GM23338 (cell line): ENCODE data around the gene NADK. TPM values are rescaled to one million over a fixed set of nuclear protein-coding genes. Genes with fewer than 3 reads are reported as not detected.

Source experiments
- ATAC-seq: fragments of 200-7000 bp; cut with Tn5 transposase; 3 replicates; pipeline ENCODE4 v1.9.1; 2020
- DNase-seq: peaks from one replicate; pipeline ENCODE4 v3.0.0-alpha.2; 2015; ENCODE audit warnings: low spot score
- H2AFZ ChIP-seq: fragments of 200-600 bp; sonication (generic); 2 replicates; pipeline ENCODE4 v1.8.0; 2016; ENCODE audit warnings: antibody characterized with exemption, mild to moderate bottlenecking, moderate library complexity
- H3F3A ChIP-seq: fragments of 200-600 bp; sonication (generic); replicated peaks from 2 replicates; pipeline ENCODE4 v1.8.0; 2017; ENCODE audit warnings: antibody characterized with exemption, mixed run types, low read depth
- H3K27ac ChIP-seq: fragments of 200-600 bp; sonication (generic); 2 replicates; pipeline ENCODE4 v1.6.1; 2016; ENCODE audit warnings: low read depth
- H3K27me3 ChIP-seq: fragments of 200-600 bp; sonication (generic); 2 replicates; pipeline ENCODE4 v1.8.0; 2016; ENCODE audit warnings: mild to moderate bottlenecking, mixed run types, moderate library complexity; ENCODE audit not compliant: insufficient read depth
- H3K36me3 ChIP-seq: fragments of 200-600 bp; sonication (generic); 2 replicates; pipeline ENCODE4 v1.8.0; 2016; ENCODE audit warnings: mild to moderate bottlenecking; ENCODE audit not compliant: insufficient read depth
- H3K4me1 ChIP-seq: fragments of 200-600 bp; sonication (generic); 2 replicates; pipeline ENCODE4 v1.8.0; 2016; ENCODE audit warnings: mild to moderate bottlenecking, moderate library complexity; ENCODE audit not compliant: insufficient read depth
- H3K4me2 ChIP-seq: fragments of 200-600 bp; sonication (generic); 2 replicates; pipeline ENCODE4 v1.7.1; 2017; ENCODE audit warnings: mixed run types
- H3K4me3 ChIP-seq: fragments of 200-600 bp; sonication (generic); 2 replicates; pipeline ENCODE4 v1.6.1; 2016; ENCODE audit warnings: mixed run types
- H3K79me2 ChIP-seq: fragments of 200-600 bp; sonication (generic); replicated peaks from 2 replicates; pipeline ENCODE4 v1.8.0; 2017; ENCODE audit warnings: mild to moderate bottlenecking; ENCODE audit not compliant: insufficient read depth
- H3K9me2 ChIP-seq: fragments of 200-600 bp; sonication (generic); 2 replicates; pipeline ENCODE4 v1.8.0; 2017; ENCODE audit not compliant: insufficient read depth
- H4K20me1 ChIP-seq: fragments of 200-600 bp; sonication (generic); replicated peaks from 2 replicates; pipeline ENCODE4 v1.8.0; 2017; ENCODE audit warnings: mild to moderate bottlenecking; ENCODE audit not compliant: insufficient read depth
- H3K27ac Mint-ChIP-seq: 2 replicates; pipeline ENCODE4 v1.8.0; 2020; ENCODE audit warnings: inconsistent platforms, mild to moderate bottlenecking, moderate library complexity, mixed read lengths
- H3K27me3 Mint-ChIP-seq: 3 replicates; pipeline ENCODE4 v1.8.0; 2022; ENCODE audit warnings: low read depth, mild to moderate bottlenecking, moderate library complexity, mixed read lengths, inconsistent platforms; ENCODE audit not compliant: insufficient read depth, poor library complexity
- H3K36me3 Mint-ChIP-seq: 3 replicates; pipeline ENCODE4 v1.8.0; 2021; ENCODE audit warnings: low read depth, mild to moderate bottlenecking, inconsistent platforms, moderate library complexity, mixed read lengths
- H3K4me1 Mint-ChIP-seq: 3 replicates; pipeline ENCODE4 v1.8.0; 2020; ENCODE audit warnings: mild to moderate bottlenecking, inconsistent platforms, mixed read lengths
- H3K4me3 Mint-ChIP-seq: 3 replicates; pipeline ENCODE4 v1.8.0; 2021; ENCODE audit warnings: moderate library complexity, mild to moderate bottlenecking, inconsistent platforms, mixed read lengths
- H3K9me3 Mint-ChIP-seq: 3 replicates; pipeline ENCODE4 v1.8.0; 2020; ENCODE audit warnings: moderate library complexity, mild to moderate bottlenecking, inconsistent platforms, mixed read lengths
- CREB1 ChIP-seq: fragments of 250-450 bp; sonication (Bioruptor Pico); IDR thresholded peaks from 2 replicates; pipeline ENCODE4 v1.5.0; 2020; ENCODE audit warnings: low read depth, mild to moderate bottlenecking, moderate library complexity
- CTCF ChIP-seq, 2 experiments: fragments of 200-600 bp in 1 of 2; sonication (generic) in 1 of 2; conservative IDR thresholded peaks; 2 replicates each; pipeline versions ENCODE4 v1.5.1 to v1.6.1; 2016 to 2017; ENCODE audit warnings: antibody characterized with exemption in 2 of 2, low read depth in 2 of 2, mild to moderate bottlenecking in 2 of 2, moderate library complexity in 1 of 2
- ETS1 ChIP-seq: IDR thresholded peaks from 2 replicates; pipeline ENCODE4 v1.6.1; 2016; ENCODE audit warnings: antibody characterized with exemption
- EZH2 ChIP-seq: fragments of 200-600 bp; sonication (generic); IDR thresholded peaks from one replicate; pipeline ENCODE4 v1.8.0; 2017; ENCODE audit warnings: antibody characterized with exemption, mild to moderate bottlenecking, low read depth; ENCODE audit not compliant: unreplicated experiment
- EZH2phosphoT487 ChIP-seq: fragments of 200-600 bp; sonication (generic); IDR thresholded peaks from one replicate; pipeline ENCODE4 v1.8.1; 2018; ENCODE audit warnings: antibody characterized with exemption; ENCODE audit not compliant: unreplicated experiment
- JUNB ChIP-seq: IDR thresholded peaks from one replicate; pipeline ENCODE4 v1.6.1; 2016; ENCODE audit warnings: antibody characterized with exemption; ENCODE audit not compliant: unreplicated experiment
- NANOG ChIP-seq: IDR thresholded peaks from 2 replicates; pipeline ENCODE4 v1.6.1; 2016; ENCODE audit warnings: antibody characterized with exemption, borderline replicate concordance
- POLR2AphosphoS5 ChIP-seq: IDR thresholded peaks from 2 replicates; pipeline ENCODE4 v1.6.1; 2016; ENCODE audit warnings: antibody characterized with exemption, low read depth
- REST ChIP-seq: IDR thresholded peaks from one replicate; pipeline ENCODE4 v1.6.1; 2018; ENCODE audit warnings: antibody characterized with exemption; ENCODE audit not compliant: unreplicated experiment
- STAT1 ChIP-seq: IDR thresholded peaks from one replicate; pipeline ENCODE4 v1.6.1; 2016; ENCODE audit warnings: antibody characterized with exemption; ENCODE audit not compliant: unreplicated experiment
- ZNF114 ChIP-seq: fragments of 250-450 bp; sonication (Bioruptor Pico); IDR thresholded peaks from 2 replicates; pipeline ENCODE4 v1.5.0; 2020; ENCODE audit warnings: mild to moderate bottlenecking, moderate library complexity
- ZNF331 ChIP-seq: fragments of 250-450 bp; sonication (Bioruptor Pico); IDR thresholded peaks from 2 replicates; pipeline ENCODE4 v1.5.0; 2020; ENCODE audit warnings: low read depth, mild to moderate bottlenecking, moderate library complexity
- ZNF462 ChIP-seq: fragments of 250-450 bp; sonication (Bioruptor Pico); IDR thresholded peaks from 2 replicates; pipeline ENCODE4 v1.5.0; 2020; ENCODE audit warnings: mild to moderate bottlenecking, moderate library complexity
- polyA plus RNA-seq: library from polyadenylated mRNA; unstranded; fragments of >200 nt; fragmentation: Nextera tagmentation; extraction: Ambion mirVana; gene quantifications from 2 replicates; pipeline ENCODE4 v1.2.1, GENCODE V29; 2016
- total RNA-seq: library from RNA; depleted of rRNA; stranded (reverse); fragments of >200 nt; shearing (Covaris generic); gene quantifications from 2 replicates; pipeline ENCODE4 v1.2.3, GENCODE V29; 2014

NADK gene
- total and polyA plus RNA-seq, 2 experiments from 2014 or later = 45.3 to 73.2 TPM

- ATAC-seq (no peak), DNase-seq (no peak)
- Histone ChIP-seq H3K4me1 (no peaks in the 10 kb centered on the region), H3K27ac (peak overlapping the region; percentile 39; the same call in 1 of the 2 replicates), H3F3A (peaks cover 21% of the 10 kb centered on the region), H4K20me1 (peaks cover 15% of the 10 kb centered on the region), H3K79me2 (peaks cover 23% of the 10 kb centered on the region), H3K4me2 (no peak overlapping the region), H3K36me3 (peaks cover 38% of the 10 kb centered on the region), H3K9me2 (no peaks in the 10 kb centered on the region), H2AFZ (no peak overlapping the region), H3K27me3 (no peaks in the 10 kb centered on the region), H3K4me3 (no peak overlapping the region)
- peaks cover 56% of the 10 kb centered on the region for H3K36me3 Mint-ChIP-seq
- H3K27ac Mint-ChIP-seq = no peak overlapping the region; the same call in 1 of the 2 replicates
- H3K4me1 Mint-ChIP-seq = no peaks in the 10 kb centered on the region
- H3K4me3 Mint-ChIP-seq = no peak overlapping the region
- TF ChIP-seq CREB1 (CRISPR knock-in tag) (no peak), NANOG (no peak), EZH2phosphoT487 (no peak), ZNF114 (CRISPR knock-in tag) (no peak), EZH2 (no peak), CTCF (conservative IDR thresholded peaks at IDR 0.05; ENCODE audit: low read depth in 2 of 2) (no peak), STAT1 (no peak), POLR2AphosphoS5 (no peak), ETS1 (no peak), ZNF462 (CRISPR knock-in tag) (no peak), REST (no peak), JUNB (no peak), ZNF331 (no peak)
- H3K9me3 Mint-ChIP-seq = no peaks in the 10 kb centered on the region
- peaks cover 6% of the 10 kb centered on the region for H3K27me3 Mint-ChIP-seq
Observed at GRCh38 chr1:1809489-1809888, 31.2 kb upstream of the NADK start.
